PC-9 (cell line): ENCODE data around the gene TBPL1.

Source experiments
- CTCF ChIP-seq: fragments of 200-600 bp; sonication (generic); conservative IDR thresholded peaks from 2 replicates; pipeline ENCODE4 v1.6.1; 2017; ENCODE audit warnings: mixed run types, antibody characterized with exemption, mild to moderate bottlenecking, moderate library complexity
- EZH2 ChIP-seq: fragments of 200-600 bp; sonication (generic); IDR thresholded peaks from 2 replicates; pipeline ENCODE4 v1.8.0; 2017; ENCODE audit warnings: antibody characterized with exemption, low read depth

- no peak for TF ChIP-seq CTCF
- TF ChIP-seq EZH2: no peak
Observed at GRCh38 chr6:133985970-133986369, 32.9 kb downstream of the TBPL1 start.
